HepG2 (cell line): ENCODE results near the gene IFNA8. TPM values are rescaled to one million over a fixed set of nuclear protein-coding genes. Genes with fewer than 3 reads are reported as not detected.
"Not testable (repeated sequence)": the region's sequence is repeated elsewhere in the genome, so short reads cannot be mapped to it uniquely, and the experiment has no call there.

ENCODE experiments used
- ATAC-seq: fragments of 200-7000 bp; cut with Tn5 transposase; 3 replicates; pipeline ENCODE4 v1.9.1; 2020; ENCODE audit warnings: mild to moderate bottlenecking, moderate library complexity
- BruUV-seq: library from RNA; stranded (reverse); fragments of 400-500 nt; replicated peaks from 2 replicates; lab custom pipeline; 2021; lab: Mats Ljungman, UMichigan
- CTCF ChIA-PET: fragments of 300-600 bp; formaldehyde crosslinking; extraction: SDS; loops from one replicate; lab custom pipeline; 2021; ENCODE audit warnings: low total read pairs, inconsistent platforms, low intra/inter-chr PET ratio; lab: Yijun Ruan, JAX
- POLR2A ChIA-PET: fragments of 350-600 bp; sonication (Branson Sonifier 250); formaldehyde crosslinking; loops from one replicate; lab custom pipeline; 2020; ENCODE audit warnings: antibody characterized with exemption, inconsistent platforms; lab: Yijun Ruan, JAX
- DNase-seq: peaks from one replicate; pipeline ENCODE4 v3.0.0-alpha.2; 2015; ENCODE audit warnings: low spot score
- FAIRE-seq: peaks from 3 replicates; lab custom pipeline; 2011; peaks lifted over from hg19 to GRCh38; lab: Jason Lieb, UNC
- H2AFZ ChIP-seq: one replicate; pipeline ENCODE4 v1.6.1; 2011; ENCODE audit warnings: low read length, inconsistent platforms
- H3K27ac ChIP-seq: fragments of 300-600 bp; 3 replicates; pipeline ENCODE4 v1.8.0; 2011; ENCODE audit warnings: mixed run types, mild to moderate bottlenecking, mixed read lengths, low read length, inconsistent platforms; ENCODE audit not compliant: insufficient read depth; ENCODE audit errors: extremely low read length
- H3K27me3 ChIP-seq, 2 experiments: fragments of 200-600 bp in 1 of 2; 2 replicates in 1 of 2; 3 replicates in 1 of 2; pipeline versions ENCODE4 v1.6.0 to v1.8.0; 2011; ENCODE audit warnings: low read length in 2 of 2, mild to moderate bottlenecking in 2 of 2, moderate library complexity in 2 of 2, inconsistent platforms in 1 of 2; ENCODE audit not compliant: insufficient read depth in 2 of 2, control insufficient read depth in 1 of 2
- H3K36me3 ChIP-seq, 2 experiments: fragments of 200-600 bp in 1 of 2; replicated peaks in 1 of 2; 2 replicates in 1 of 2; 3 replicates in 1 of 2; pipeline versions ENCODE4 v1.5.1 to v1.8.0; 2011; ENCODE audit warnings: low read length in 2 of 2, inconsistent platforms in 1 of 2; ENCODE audit not compliant: insufficient read depth in 2 of 2, control insufficient read depth in 1 of 2
- H3K4me1 ChIP-seq: 2 replicates; pipeline ENCODE4 v1.5.1; 2012; ENCODE audit warnings: low read length, inconsistent platforms; ENCODE audit not compliant: insufficient read depth
- H3K4me2 ChIP-seq: 2 replicates; pipeline ENCODE4 v1.6.0; 2011; ENCODE audit warnings: low read depth, low read length, inconsistent platforms
- H3K4me3 ChIP-seq, 3 experiments: fragments of 200-600 bp in 1 of 3; sonication (generic), shearing (Covaris generic) in 1 of 3; replicated peaks in 1 of 3; 2 replicates each; pipeline ENCODE4 v1.5.1; 2011 to 2016; ENCODE audit warnings: low read length in 3 of 3, inconsistent platforms in 2 of 3, low read depth in 2 of 3, mild to moderate bottlenecking in 2 of 3, control low read depth in 1 of 3, mixed read lengths in 1 of 3; ENCODE audit not compliant: insufficient read depth in 1 of 3
- H3K79me2 ChIP-seq: one replicate; pipeline ENCODE4 v1.6.1; 2011; ENCODE audit warnings: low read length, inconsistent platforms; ENCODE audit not compliant: insufficient read depth
- H3K9ac ChIP-seq: 2 replicates; pipeline ENCODE4 v1.6.0; 2011; ENCODE audit warnings: mild to moderate bottlenecking, low read depth, low read length, inconsistent platforms; ENCODE audit not compliant: insufficient read depth
- H3K9me3 ChIP-seq: 2 replicates; pipeline ENCODE4 v1.5.1; 2012; ENCODE audit warnings: mild to moderate bottlenecking, low read length
- H4K20me1 ChIP-seq: 2 replicates; pipeline ENCODE4 v1.6.0; 2011; ENCODE audit warnings: inconsistent platforms, mild to moderate bottlenecking, low read length, moderate library complexity; ENCODE audit not compliant: insufficient read depth
- EED ChIP-seq: sonication (generic); formaldehyde crosslinking; IDR thresholded peaks from 2 replicates; pipeline ENCODE4 v1.5.0; 2020; ENCODE audit warnings: mild to moderate bottlenecking, missing genetic modification reagents
- NFE2 ChIP-seq: sonication (generic); formaldehyde crosslinking; IDR thresholded peaks from 2 replicates; pipeline ENCODE4 v1.4.0; 2020; ENCODE audit warnings: missing genetic modification reagents
- WGBS: methylation state at CpG from one replicate; pipeline ENCODE4 v1.1.6; 2017; ENCODE audit warnings: low lambda C conversion rate; 5-methylcytosine and 5-hydroxymethylcytosine counted together
- in situ Hi-C: cut with HindIII; loops from 2 replicates; pipeline ENCODE4 v1.10.0; 2017; ENCODE audit warnings: low pct_unique_long_range_greater_than_20kb; ENCODE audit not compliant: extremely low pct_ligation_motif_present
- intact Hi-C: fragments of 100-400 bp; cut with micrococcal nuclease; formaldehyde crosslinking; loops from one replicate; pipeline ENCODE4 v1.10.0; 2022; ENCODE audit not compliant: unreplicated experiment
- polyA plus RNA-seq, 8 experiments: library from polyadenylated mRNA; depleted of rRNA in 3 of 8; stranded (reverse) in 7 of 8; unstranded in 1 of 8; fragments of >200 nt; fragmentation: Illumina TruSeq in 4 of 8; extraction: Trizol in 4 of 8; gene quantifications; 2 replicates each; pipeline versions ENCODE4 v1.2.1 to v1.2.3, GENCODE V29; 2011 to 2016; ENCODE audit warnings: low read depth in 4 of 8, missing spikeins in 1 of 8, mixed read lengths in 1 of 8; ENCODE audit not compliant: insufficient read depth in 1 of 8
- total RNA-seq, 5 experiments: library from RNA; depleted of rRNA; stranded (reverse); fragments of >200 nt; fragmentation: Illumina TruSeq; extraction: Trizol; gene quantifications; 2 replicates each; pipeline ENCODE4 v1.2.3, GENCODE V29; 2016; ENCODE audit warnings: low read depth in 1 of 5

Gene IFNA8
- total and polyA plus RNA-seq, 2 of the 13 experiments (the other 11 are each of a cell fraction or from before 2014, with no cell fraction given): not detected

DNA sequence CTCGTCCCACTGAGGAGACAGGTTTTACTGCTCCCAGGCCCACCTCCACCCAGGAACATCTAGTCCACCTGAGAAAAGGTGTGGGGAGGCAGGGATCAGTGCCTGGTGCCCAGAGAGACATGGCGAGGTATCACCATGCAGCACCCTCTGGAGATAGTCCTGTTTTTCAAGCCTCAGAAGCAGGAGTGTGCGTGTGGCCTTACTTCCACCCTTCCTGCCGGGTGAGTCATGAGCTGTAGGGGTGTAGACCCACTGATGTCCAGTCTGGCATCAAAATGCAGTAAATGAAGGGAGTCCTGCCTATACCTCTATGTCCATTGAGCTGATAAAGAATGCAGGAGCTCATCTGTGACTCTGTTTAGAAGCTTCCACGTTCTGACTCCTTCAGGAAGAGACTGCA is 40.4 kb downstream of the IFNA8 start:
- H4K20me1 ChIP-seq, BruUV-seq, H3K9ac ChIP-seq, H3K4me2 ChIP-seq, H3K4me1 ChIP-seq, intact Hi-C loops, DNase-seq, FAIRE-seq, H3K4me3 ChIP-seq, ATAC-seq, CTCF ChIA-PET, H3K9me3 ChIP-seq, H3K27ac ChIP-seq, H3K79me2 ChIP-seq, H3K36me3 ChIP-seq, H2AFZ ChIP-seq, in situ Hi-C loops, H3K27me3 ChIP-seq, POLR2A ChIA-PET: not testable (repeated sequence)
- WGBS: 8% methylated on average over 5 of the region's 5 CpGs

DNA sequence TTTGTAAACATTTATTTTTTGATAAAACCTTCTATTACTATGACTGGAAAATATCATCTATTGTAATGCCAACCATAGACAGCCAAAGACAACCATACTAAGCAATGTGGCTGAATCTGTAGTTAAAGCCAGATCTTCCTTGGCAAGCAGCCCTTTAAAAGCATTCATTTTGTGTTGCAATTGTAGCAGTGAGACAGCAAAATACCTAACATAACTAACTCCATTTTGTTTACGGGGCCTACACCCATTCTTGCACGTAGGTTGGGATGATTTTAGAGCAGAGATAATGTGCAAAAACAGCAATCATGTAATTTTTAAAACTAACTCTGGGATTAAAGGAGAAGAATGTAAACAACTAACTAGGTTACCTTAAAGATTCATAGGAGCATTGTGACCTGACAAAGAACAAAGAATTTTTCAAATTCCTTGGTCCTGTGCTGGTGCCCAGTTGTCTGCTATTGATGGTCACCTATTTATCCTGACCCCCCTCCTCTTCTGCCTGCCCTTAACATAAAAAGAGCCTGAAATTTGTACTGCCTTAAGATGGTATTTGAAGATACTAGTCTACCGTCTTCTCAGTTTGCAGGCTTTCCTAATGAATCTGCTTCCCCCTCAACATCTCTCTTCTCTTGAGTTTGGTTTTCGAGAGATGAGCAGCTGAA is 41.9 kb downstream of the IFNA8 start:
- Histone ChIP-seq H3K4me2 (no peak overlapping the region), H3K27ac (no peak overlapping the region), H3K79me2 (no peaks in the 10 kb centered on the region), H3K4me1 (no peaks in the 10 kb centered on the region), H3K9ac (no peak overlapping the region), H4K20me1 (no peaks in the 10 kb centered on the region), H3K9me3 (no peaks in the 10 kb centered on the region), H3K27me3 (no peaks in the 10 kb centered on the region), H3K4me3 (no peak overlapping the region), H3K36me3 (no peaks in the 10 kb centered on the region), H2AFZ (no peak overlapping the region)
- ChIA-PET CTCF (no interaction called here), POLR2A (no interaction called here)
- intact Hi-C loops: no loop called here
- TF ChIP-seq EED (CRISPR knock-in tag): no peak
- 0 out of 2 replicates have a peak, but pooled peaks have one; percentile 33 for TF ChIP-seq NFE2 (CRISPR knock-in tag)
- BruUV-seq: no TSS peak
- no peak for ATAC-seq
- 1% methylated on average over 4 of the region's 4 CpGs for WGBS
- in situ Hi-C loops: loop anchor here (5.0 kb wide), 1 partner anchor 134 kb away; no protein-coding TSS in a partner anchor
- FAIRE-seq: no peak
- DNase-seq: peak; percentile 10
